Activated T-helper 2 cell treated with anti-CD3 and anti-CD28 coated beads, Interferon-gamma antibody, Interleukin-2, Interleukin-4, amounts not matched to agents 10 μg/mL and 5 μg/mL and 100 μg/mL, durations not matched to agents 14 hours and 24 hours and 36 hours (primary cell): Measurements from ENCODE around the gene WWOX. TPM values are rescaled to one million over a fixed set of nuclear protein-coding genes. Genes with fewer than 3 reads are reported as not detected.

Experiments used
- DNase-seq: peaks from one replicate; pipeline ENCODE4 v3.0.0; 2021; ENCODE audit warnings: low spot score
- H3K27ac Mint-ChIP-seq: one replicate; pipeline ENCODE4 v1.8.0; 2021; ENCODE audit warnings: mixed read lengths
- H3K27me3 Mint-ChIP-seq: one replicate; pipeline ENCODE4 v1.8.0; 2021; ENCODE audit warnings: low read depth, mixed read lengths
- H3K36me3 Mint-ChIP-seq: one replicate; pipeline ENCODE4 v1.8.0; 2021; ENCODE audit warnings: low read depth, mixed read lengths
- H3K4me1 Mint-ChIP-seq: one replicate; pipeline ENCODE4 v1.8.0; 2021; ENCODE audit warnings: low read depth, mixed read lengths
- H3K4me3 Mint-ChIP-seq: one replicate; pipeline ENCODE4 v1.8.0; 2021; ENCODE audit warnings: low read depth, mild to moderate bottlenecking, moderate library complexity, mixed read lengths
- H3K9me3 Mint-ChIP-seq: one replicate; pipeline ENCODE4 v1.8.0; 2021; ENCODE audit warnings: mixed read lengths
- intact Hi-C: fragments of 100-400 bp; cut with micrococcal nuclease; formaldehyde crosslinking; loops from one replicate; pipeline ENCODE4 v1.15.1; 2023
- total RNA-seq: library from RNA; stranded (reverse); gene quantifications from 2 replicates; pipeline ENCODE4 v1.2.3, GENCODE V29; 2022

The WWOX gene
- total RNA-seq, 1 donor from 2014 or later = 19.0 TPM

DNA sequence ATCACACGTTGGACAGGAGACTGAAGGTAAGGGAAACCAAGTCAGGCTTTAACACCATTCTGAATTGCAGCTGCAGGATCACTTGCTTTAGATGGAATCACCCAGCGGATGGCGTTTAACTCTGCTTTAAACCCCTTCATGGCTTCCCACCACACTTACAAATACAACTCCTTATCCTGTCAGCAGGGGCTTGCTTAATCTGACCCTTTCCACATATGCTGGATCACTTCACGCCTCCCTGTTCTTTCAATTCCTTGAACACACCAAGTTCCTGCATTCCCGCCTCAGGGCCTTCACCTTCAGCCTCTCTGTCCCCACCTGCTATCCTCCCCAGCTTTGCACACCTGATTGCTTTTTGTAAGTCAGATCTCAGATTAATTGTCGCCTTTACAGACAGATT is 1058.9 kb downstream of the WWOX start:
- no peak for DNase-seq

DNA sequence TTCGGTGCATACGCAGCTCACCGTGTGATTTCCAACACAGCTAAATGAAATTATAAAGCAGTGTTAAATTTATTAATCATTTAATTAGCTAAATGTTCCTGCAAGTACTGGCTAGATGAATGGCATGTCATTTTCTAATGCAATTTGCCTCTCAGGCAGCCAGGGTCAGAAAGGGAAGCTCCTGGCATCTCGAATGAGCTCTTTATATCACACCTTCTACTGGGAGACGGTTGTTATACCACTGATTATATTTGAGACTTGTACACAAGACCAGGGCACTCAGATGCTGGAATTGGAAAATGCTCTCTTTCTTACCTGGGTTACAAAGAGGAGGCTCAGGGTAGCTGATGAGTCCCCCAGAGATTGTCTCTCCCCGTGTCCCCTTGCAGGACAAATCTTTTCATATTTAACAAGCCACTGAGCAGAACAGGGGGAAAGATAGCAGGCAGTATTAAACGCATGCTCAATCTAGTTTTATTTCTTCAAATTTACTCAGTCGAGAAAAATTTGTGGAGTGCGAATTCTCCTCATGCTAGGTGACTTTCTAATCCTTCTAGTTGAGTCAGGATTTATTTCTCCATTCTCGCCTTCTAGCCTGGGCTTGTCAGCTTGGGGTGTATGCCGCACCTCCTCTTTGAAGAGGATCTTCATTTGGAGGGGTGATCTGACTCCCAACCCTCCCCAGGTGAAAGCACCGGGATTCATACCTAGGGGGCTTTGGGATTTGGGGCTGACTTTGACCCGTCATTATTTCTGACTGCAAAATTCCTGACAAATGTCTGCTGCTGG is 1060.0 kb downstream of the WWOX start:
- H3K27ac Mint-ChIP-seq = no peak overlapping the region
- H3K4me1 Mint-ChIP-seq = peaks cover 59% of the 10 kb centered on the region
- no peaks in the 10 kb centered on the region for H3K27me3 Mint-ChIP-seq
- H3K9me3 Mint-ChIP-seq = no peaks in the 10 kb centered on the region
- no peak for DNase-seq
- no peaks in the 10 kb centered on the region for H3K36me3 Mint-ChIP-seq
- H3K4me3 Mint-ChIP-seq = no peak overlapping the region
- intact Hi-C loops = loop anchor here (5.0 kb wide), 2 partner anchors 67 to 108 kb away; no protein-coding TSS in a partner anchor

More for the DNA sequence above, 1058.9 kb downstream of the WWOX start:
- H3K9me3 Mint-ChIP-seq = no peaks in the 10 kb centered on the region
- H3K4me1 Mint-ChIP-seq = peaks cover 49% of the 10 kb centered on the region
- H3K4me3 Mint-ChIP-seq = no peak overlapping the region
- H3K36me3 Mint-ChIP-seq = no peaks in the 10 kb centered on the region
- H3K27me3 Mint-ChIP-seq = no peaks in the 10 kb centered on the region
- H3K27ac Mint-ChIP-seq = no peak overlapping the region
- intact Hi-C loops = loop anchor here (5.0 kb wide), 2 partner anchors 66 to 109 kb away; no protein-coding TSS in a partner anchor

GRCh38 chr16:79162977-79163376 is 1063.5 kb downstream of the WWOX start:
- Mint-ChIP-seq H3K4me1 (peaks cover 32% of the 10 kb centered on the region), H3K9me3 (peaks cover 3% of the 10 kb centered on the region), H3K27ac (no peak overlapping the region), H3K27me3 (no peaks in the 10 kb centered on the region), H3K4me3 (no peak overlapping the region), H3K36me3 (peaks cover 3% of the 10 kb centered on the region)
- no peak for DNase-seq
- intact Hi-C loops = no loop called here

GRCh38 chr16:79163691-79164387 is 1064.4 kb downstream of the WWOX start:
- Mint-ChIP-seq H3K27ac (peak overlapping the region; percentile 60), H3K4me1 (peaks cover 26% of the 10 kb centered on the region), H3K27me3 (no peaks in the 10 kb centered on the region), H3K9me3 (peaks cover 7% of the 10 kb centered on the region), H3K36me3 (peaks cover 6% of the 10 kb centered on the region), H3K4me3 (peak overlapping the region; percentile 61)
- intact Hi-C loops = no loop called here
- no peak for DNase-seq

DNA sequence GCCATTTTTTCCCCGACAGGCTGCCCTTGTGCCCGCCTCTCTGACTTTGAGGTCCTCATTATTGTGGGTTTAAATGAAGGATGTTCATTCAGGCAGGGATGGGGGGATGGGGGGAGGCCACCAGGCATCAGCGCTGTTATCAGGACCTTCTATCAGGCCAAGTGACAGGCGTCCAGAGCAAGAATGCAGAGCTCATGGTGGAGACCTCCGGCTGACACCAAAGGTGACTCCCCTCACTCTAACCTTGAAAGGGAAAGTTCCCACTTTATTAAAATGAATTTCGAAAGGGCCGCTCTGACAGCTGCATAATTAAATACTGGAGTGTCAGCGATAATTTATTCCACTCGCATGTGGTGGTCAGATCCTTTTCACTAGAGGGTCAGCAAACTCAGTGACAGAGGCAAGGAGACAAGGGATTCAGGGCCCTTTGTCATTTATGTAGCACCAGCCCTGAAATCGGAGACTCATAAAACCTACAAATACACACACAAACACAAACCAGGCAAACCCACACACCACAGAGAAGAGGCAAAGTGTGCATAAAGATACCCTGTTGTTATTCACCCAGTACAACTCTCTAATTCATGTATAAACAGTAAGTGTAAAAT is 1065.0 kb downstream of the WWOX start:
- intact Hi-C loops = no loop called here
- peak overlapping the region; percentile 30 for H3K27ac Mint-ChIP-seq
- H3K36me3 Mint-ChIP-seq = peaks cover 6% of the 10 kb centered on the region
- no peak overlapping the region for H3K4me3 Mint-ChIP-seq
- H3K9me3 Mint-ChIP-seq = peaks cover 7% of the 10 kb centered on the region
- H3K27me3 Mint-ChIP-seq = no peaks in the 10 kb centered on the region
- no peak for DNase-seq
- H3K4me1 Mint-ChIP-seq = peaks cover 30% of the 10 kb centered on the region

GRCh38 chr16:79165079-79165478 is 1065.6 kb downstream of the WWOX start:
- intact Hi-C loops = loop anchor here (5.0 kb wide), 2 partner anchors 52 to 88 kb away; no protein-coding TSS in a partner anchor
- H3K4me3 Mint-ChIP-seq = no peak overlapping the region
- DNase-seq = no peak
- H3K36me3 Mint-ChIP-seq = peaks cover 6% of the 10 kb centered on the region
- H3K9me3 Mint-ChIP-seq = peaks cover 7% of the 10 kb centered on the region
- H3K27ac Mint-ChIP-seq = no peak overlapping the region
- H3K4me1 Mint-ChIP-seq = peaks cover 30% of the 10 kb centered on the region
- no peaks in the 10 kb centered on the region for H3K27me3 Mint-ChIP-seq

DNA sequence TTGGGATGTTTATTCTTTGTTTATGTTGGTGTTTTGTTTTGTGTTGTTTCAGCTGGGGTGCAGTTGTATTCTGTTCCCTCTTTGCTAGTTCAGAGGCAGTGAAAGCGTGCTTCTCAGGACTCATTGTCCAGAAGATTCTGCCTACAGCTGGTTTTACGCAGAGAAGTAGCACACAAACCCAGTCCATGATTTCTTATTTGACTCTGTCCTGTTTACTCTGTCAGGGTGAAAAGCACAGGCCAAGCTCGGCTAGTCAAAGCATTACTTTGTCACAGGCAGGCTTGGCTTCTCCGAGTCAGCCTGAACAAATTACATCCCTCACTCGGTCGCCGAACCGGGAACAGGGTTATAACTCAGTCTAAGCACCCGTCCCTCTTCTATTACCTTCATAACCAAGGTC is 1066.1 kb downstream of the WWOX start:
- no peak for DNase-seq
- H3K27me3 Mint-ChIP-seq = no peaks in the 10 kb centered on the region
- intact Hi-C loops = loop anchor here (5.0 kb wide), 2 partner anchors 52 to 88 kb away; no protein-coding TSS in a partner anchor

DNA sequence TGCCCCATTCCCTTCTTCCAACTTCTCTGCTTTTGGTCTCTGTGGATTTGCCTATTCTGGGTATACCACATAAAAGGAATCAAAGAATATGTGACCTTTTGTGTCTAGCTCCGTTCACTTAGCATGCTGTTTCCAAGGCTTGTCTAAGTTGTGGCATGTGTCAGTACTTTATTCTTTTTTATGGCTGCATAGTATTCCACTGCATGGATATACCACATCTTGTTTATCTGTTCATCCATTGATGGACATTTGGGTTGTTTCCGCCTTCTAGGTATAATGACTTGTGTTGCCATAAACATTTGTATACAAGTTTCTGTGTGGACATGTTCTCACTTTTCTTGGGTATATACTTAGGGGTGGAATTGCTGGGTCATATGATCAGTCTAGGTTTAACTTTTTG is 1068.4 kb downstream of the WWOX start:
- Mint-ChIP-seq H3K4me3 (no peak overlapping the region), H3K36me3 (peaks cover 6% of the 10 kb centered on the region), H3K27me3 (no peaks in the 10 kb centered on the region), H3K9me3 (peaks cover 7% of the 10 kb centered on the region), H3K4me1 (peaks cover 23% of the 10 kb centered on the region), H3K27ac (no peak overlapping the region)
- DNase-seq = no peak
- intact Hi-C loops = loop anchor here (5.0 kb wide), 2 partner anchors 49 to 91 kb away; no protein-coding TSS in a partner anchor

More for the DNA sequence above, 1066.1 kb downstream of the WWOX start:
- peaks cover 7% of the 10 kb centered on the region for H3K9me3 Mint-ChIP-seq
- H3K27ac Mint-ChIP-seq = no peak overlapping the region
- H3K4me3 Mint-ChIP-seq = no peak overlapping the region
- H3K4me1 Mint-ChIP-seq = peaks cover 30% of the 10 kb centered on the region
- H3K36me3 Mint-ChIP-seq = peaks cover 6% of the 10 kb centered on the region

GRCh38 chr16:79168321-79168720 is 1068.9 kb downstream of the WWOX start:
- H3K9me3 Mint-ChIP-seq = peaks cover 7% of the 10 kb centered on the region
- H3K4me3 Mint-ChIP-seq = no peak overlapping the region
- peaks cover 19% of the 10 kb centered on the region for H3K4me1 Mint-ChIP-seq
- no peak overlapping the region for H3K27ac Mint-ChIP-seq
- intact Hi-C loops = loop anchor here (5.0 kb wide), 2 partner anchors 49 to 91 kb away; no protein-coding TSS in a partner anchor
- no peak for DNase-seq
- H3K36me3 Mint-ChIP-seq = peaks cover 6% of the 10 kb centered on the region
- H3K27me3 Mint-ChIP-seq = no peaks in the 10 kb centered on the region

DNA sequence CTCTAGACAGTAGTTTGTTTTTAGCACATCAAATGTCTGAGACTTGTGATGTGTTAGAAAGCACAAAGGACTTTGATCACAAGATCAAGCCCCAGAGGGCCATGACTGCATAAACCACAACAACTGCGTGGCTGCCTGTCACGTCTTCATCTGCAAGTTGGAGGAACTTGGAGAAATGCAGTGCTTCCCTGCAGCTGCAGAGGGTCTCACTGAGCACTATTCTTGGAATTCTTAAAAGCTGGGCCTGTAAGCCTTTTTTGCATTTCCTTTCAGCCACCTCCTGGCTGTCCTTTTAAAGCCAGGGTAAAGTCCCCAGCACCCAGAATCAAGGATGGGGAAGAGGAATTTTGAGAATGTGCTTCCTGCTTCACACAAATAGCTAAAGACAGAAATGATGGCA is 1069.8 kb downstream of the WWOX start:
- intact Hi-C loops = loop anchor here (5.0 kb wide), 2 partner anchors 48 to 92 kb away; no protein-coding TSS in a partner anchor
- peak; percentile 22 for DNase-seq
- Mint-ChIP-seq H3K27me3 (no peaks in the 10 kb centered on the region), H3K4me1 (peaks cover 11% of the 10 kb centered on the region), H3K36me3 (peaks cover 6% of the 10 kb centered on the region), H3K27ac (no peak overlapping the region), H3K4me3 (no peak overlapping the region), H3K9me3 (peaks cover 7% of the 10 kb centered on the region)

- no peak overlapping the region for H3K4me3 Mint-ChIP-seq
- peaks cover 7% of the 10 kb centered on the region for H3K9me3 Mint-ChIP-seq
- H3K27ac Mint-ChIP-seq = no peak overlapping the region
Measured at GRCh38 chr16:79170555-79171246, 1071.2 kb downstream of the WWOX start.

DNA sequence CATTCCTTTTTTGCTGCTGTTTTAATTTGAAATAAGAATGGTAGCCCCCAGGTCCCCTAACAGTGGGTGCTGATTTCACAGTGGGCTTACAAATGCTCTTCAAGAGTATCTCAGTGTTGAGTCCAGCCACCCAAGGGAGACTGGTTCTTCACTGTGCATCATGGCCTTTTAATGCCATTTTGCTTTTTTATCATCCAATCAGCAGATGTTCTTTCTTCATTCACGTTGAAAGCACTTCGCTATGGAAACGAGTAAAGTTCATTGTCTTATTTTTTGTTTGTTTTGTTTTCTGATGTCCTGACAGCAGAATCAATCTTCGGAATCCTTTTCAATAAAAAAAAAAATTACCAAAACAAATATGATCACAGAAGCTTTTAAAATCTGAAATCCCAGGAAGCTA is 1072.0 kb downstream of the WWOX start:
- H3K27ac Mint-ChIP-seq = no peak overlapping the region

More at GRCh38 chr16:79170555-79171246, 1071.2 kb downstream of the WWOX start:
- DNase-seq = no peak
- intact Hi-C loops = no loop called here
- H3K36me3 Mint-ChIP-seq = peaks cover 8% of the 10 kb centered on the region
- no peaks in the 10 kb centered on the region for H3K27me3 Mint-ChIP-seq
- H3K4me1 Mint-ChIP-seq = peaks cover 10% of the 10 kb centered on the region

More for the DNA sequence above, 1072.0 kb downstream of the WWOX start:
- H3K4me3 Mint-ChIP-seq = no peak overlapping the region
- intact Hi-C loops = no loop called here
- DNase-seq = no peak
- H3K4me1 Mint-ChIP-seq = peaks cover 12% of the 10 kb centered on the region
- H3K36me3 Mint-ChIP-seq = peaks cover 10% of the 10 kb centered on the region
- H3K27me3 Mint-ChIP-seq = no peaks in the 10 kb centered on the region
- H3K9me3 Mint-ChIP-seq = peaks cover 11% of the 10 kb centered on the region
